OCI-LY7 (cell line): ENCODE results near the gene NDUFB10. TPM values are rescaled to one million over a fixed set of nuclear protein-coding genes. Genes with fewer than 3 reads are reported as not detected.

Source experiments
- BruUV-seq: library from RNA; stranded (reverse); fragments of 400-500 nt; replicated peaks from 2 replicates; lab custom pipeline; 2021; lab: Mats Ljungman, UMichigan
- CTCF ChIA-PET: fragments of 300-600 bp; sonication (Branson Sonifier 250); formaldehyde crosslinking; loops from one replicate; lab custom pipeline; 2022; ENCODE audit warnings: antibody characterized with exemption; ENCODE audit not compliant: unreplicated experiment; lab: Charles Lee
- POLR2A ChIA-PET: fragments of 300-600 bp; sonication (Branson Sonifier 250); formaldehyde crosslinking; loops from one replicate; lab custom pipeline; 2022; ENCODE audit warnings: antibody characterized with exemption; lab: Charles Lee
- DNase-seq: peaks from one replicate; pipeline ENCODE4 v3.0.0-alpha.2; 2015; ENCODE audit warnings: low spot score
- H2AFZ ChIP-seq: fragments of 200-600 bp; sonication (generic), shearing (Covaris generic); 2 replicates; pipeline ENCODE4 v1.6.1; 2014; ENCODE audit warnings: mild to moderate bottlenecking, antibody characterized with exemption, low read length, moderate library complexity
- H3K27ac ChIP-seq: fragments of 200-600 bp; sonication (generic); 2 replicates; pipeline ENCODE4 v1.5.1; 2014; ENCODE audit warnings: mixed run types, low read depth, mild to moderate bottlenecking, moderate library complexity, low read length, inconsistent platforms; ENCODE audit not compliant: poor library complexity, severe bottlenecking
- H3K36me3 ChIP-seq: fragments of 200-600 bp; sonication (generic); 2 replicates; pipeline ENCODE4 v1.6.1; 2014; ENCODE audit warnings: mild to moderate bottlenecking, antibody characterized with exemption, low read length, moderate library complexity, mixed read lengths; ENCODE audit not compliant: insufficient read depth
- H3K4me1 ChIP-seq: fragments of 200-600 bp; sonication (generic); 2 replicates; pipeline ENCODE4 v1.5.1; 2014; ENCODE audit warnings: mild to moderate bottlenecking, low read length; ENCODE audit not compliant: insufficient read depth, poor library complexity, severe bottlenecking
- H3K4me2 ChIP-seq: fragments of 200-600 bp; sonication (generic); 2 replicates; pipeline ENCODE4 v1.6.1; 2014; ENCODE audit warnings: mild to moderate bottlenecking, low read length
- H3K4me3 ChIP-seq: fragments of 200-600 bp; sonication (generic); 2 replicates; pipeline ENCODE4 v1.5.1; 2014; ENCODE audit warnings: mild to moderate bottlenecking, low read depth, low read length; ENCODE audit not compliant: poor library complexity, severe bottlenecking
- H3K79me2 ChIP-seq: fragments of 200-600 bp; sonication (generic); 2 replicates; pipeline ENCODE4 v1.6.1; 2016; ENCODE audit warnings: low read depth, mild to moderate bottlenecking, low read length, moderate library complexity, mixed read lengths; ENCODE audit not compliant: insufficient read depth
- H3K9me2 ChIP-seq: fragments of 200-600 bp; sonication (generic); 2 replicates; pipeline ENCODE4 v1.6.1; 2016; ENCODE audit warnings: mild to moderate bottlenecking, low read length, mixed read lengths; ENCODE audit not compliant: insufficient read depth
- H3K9me3 ChIP-seq: fragments of 200-600 bp; sonication (generic); 2 replicates; pipeline ENCODE4 v1.6.1; 2014; ENCODE audit warnings: mild to moderate bottlenecking, mixed run types, low read length, mixed read lengths
- H4K20me1 ChIP-seq: fragments of 200-600 bp; sonication (generic); 2 replicates; pipeline ENCODE4 v1.6.1; 2014; ENCODE audit warnings: mild to moderate bottlenecking, antibody characterized with exemption, low read length, moderate library complexity, mixed read lengths; ENCODE audit not compliant: insufficient read depth
- EZH2phosphoT487 ChIP-seq: fragments of 200-600 bp; sonication (generic); IDR thresholded peaks from 2 replicates; pipeline ENCODE4 v1.6.1; 2018; ENCODE audit warnings: low read depth, borderline replicate concordance, mild to moderate bottlenecking, mixed run types, antibody characterized with exemption, low read length, moderate library complexity, mixed read lengths
- intact Hi-C: fragments of 100-400 bp; cut with micrococcal nuclease; formaldehyde crosslinking; loops from one replicate; pipeline ENCODE4 v1.10.0; 2022; ENCODE audit not compliant: unreplicated experiment
- total RNA-seq, 2 experiments: library from RNA; depleted of rRNA in 1 of 2; stranded (reverse); fragments of >200 nt in 1 of 2; shearing (Covaris generic) in 1 of 2; gene quantifications; 2 replicates each; pipeline ENCODE4 v1.2.3, GENCODE V29; 2014 to 2022
- TF ChIP-seq, protein P1 (sequence below): fragments of 200-600 bp; sonication (generic); conservative IDR thresholded peaks from 2 replicates; pipeline ENCODE4 v1.5.1; 2014; ENCODE audit warnings: mild to moderate bottlenecking, antibody characterized with exemption, low read length, moderate library complexity, mixed read lengths

NDUFB10 gene
- total RNA-seq, 2 experiments from 2014 or later: 201 to 240 TPM

DNA sequence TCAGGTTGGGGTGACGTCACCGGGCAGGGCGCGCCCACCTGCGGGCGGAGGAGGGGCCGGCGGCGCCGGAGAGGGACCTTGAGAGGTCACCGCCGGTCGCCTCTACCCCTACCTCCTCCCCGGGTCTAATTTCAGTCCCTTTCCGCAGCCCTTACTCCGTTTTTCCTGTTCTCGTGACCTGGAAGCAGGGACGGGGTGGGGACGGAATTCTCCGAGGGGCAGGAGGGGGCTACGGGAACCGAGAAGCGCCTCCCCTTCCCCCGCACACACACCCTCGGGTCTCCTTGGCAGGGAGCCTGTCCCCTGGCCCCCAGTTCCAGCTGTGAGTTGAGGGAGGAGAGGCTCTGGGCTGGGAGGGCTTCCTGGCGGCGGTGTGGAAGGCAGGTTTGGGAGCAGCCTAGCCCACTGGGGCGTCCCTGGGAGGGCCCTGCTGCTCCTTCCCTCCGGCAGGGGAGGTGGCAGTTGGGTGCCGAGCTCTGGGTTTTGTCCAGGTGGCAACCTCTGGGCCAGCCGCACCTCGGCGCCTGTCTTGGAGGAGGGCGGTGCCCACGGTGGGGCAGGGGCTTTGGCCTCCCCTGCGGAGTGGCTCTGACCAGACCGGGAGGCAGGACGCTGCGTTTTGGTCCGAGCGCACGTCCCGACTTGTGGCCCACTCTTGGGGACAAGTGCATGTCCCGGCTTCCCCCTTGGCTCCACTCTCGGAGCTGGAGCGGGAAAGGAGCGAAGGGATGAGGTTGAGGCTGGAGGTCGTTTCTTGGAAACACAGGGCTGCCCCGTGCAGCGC lies 31.2 kb downstream of the NDUFB10 start:
- H2AFZ ChIP-seq: peak overlapping the region; percentile 22; the same call in 1 of the 2 replicates
- H3K9me3 ChIP-seq: no peaks in the 10 kb centered on the region
- no TSS peak for BruUV-seq
- TF ChIP-seq EZH2phosphoT487: no peak
- TF ChIP-seq, protein P1, sequence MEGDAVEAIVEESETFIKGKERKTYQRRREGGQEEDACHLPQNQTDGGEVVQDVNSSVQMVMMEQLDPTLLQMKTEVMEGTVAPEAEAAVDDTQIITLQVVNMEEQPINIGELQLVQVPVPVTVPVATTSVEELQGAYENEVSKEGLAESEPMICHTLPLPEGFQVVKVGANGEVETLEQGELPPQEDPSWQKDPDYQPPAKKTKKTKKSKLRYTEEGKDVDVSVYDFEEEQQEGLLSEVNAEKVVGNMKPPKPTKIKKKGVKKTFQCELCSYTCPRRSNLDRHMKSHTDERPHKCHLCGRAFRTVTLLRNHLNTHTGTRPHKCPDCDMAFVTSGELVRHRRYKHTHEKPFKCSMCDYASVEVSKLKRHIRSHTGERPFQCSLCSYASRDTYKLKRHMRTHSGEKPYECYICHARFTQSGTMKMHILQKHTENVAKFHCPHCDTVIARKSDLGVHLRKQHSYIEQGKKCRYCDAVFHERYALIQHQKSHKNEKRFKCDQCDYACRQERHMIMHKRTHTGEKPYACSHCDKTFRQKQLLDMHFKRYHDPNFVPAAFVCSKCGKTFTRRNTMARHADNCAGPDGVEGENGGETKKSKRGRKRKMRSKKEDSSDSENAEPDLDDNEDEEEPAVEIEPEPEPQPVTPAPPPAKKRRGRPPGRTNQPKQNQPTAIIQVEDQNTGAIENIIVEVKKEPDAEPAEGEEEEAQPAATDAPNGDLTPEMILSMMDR: no peak
- H3K27ac ChIP-seq: peak overlapping the region; percentile 50
- ChIA-PET POLR2A (interaction anchor here (0.6 kb wide), 1 partner anchor 9 kb away, joined by 3 read pairs; the partner anchor contains the start of gene NOXO1), CTCF (no interaction called here)
- intact Hi-C loops: no loop called here
- no peaks in the 10 kb centered on the region for H3K9me2 ChIP-seq
- no peaks in the 10 kb centered on the region for H3K79me2 ChIP-seq
- DNase-seq: peak; percentile 58
- H3K36me3 ChIP-seq: peaks cover 15% of the 10 kb centered on the region
- peak overlapping the region; percentile 80 for H3K4me2 ChIP-seq
- H4K20me1 ChIP-seq: no peaks in the 10 kb centered on the region
- peak overlapping the region; percentile 68 for H3K4me3 ChIP-seq
- H3K4me1 ChIP-seq: peaks cover 36% of the 10 kb centered on the region

DNA sequence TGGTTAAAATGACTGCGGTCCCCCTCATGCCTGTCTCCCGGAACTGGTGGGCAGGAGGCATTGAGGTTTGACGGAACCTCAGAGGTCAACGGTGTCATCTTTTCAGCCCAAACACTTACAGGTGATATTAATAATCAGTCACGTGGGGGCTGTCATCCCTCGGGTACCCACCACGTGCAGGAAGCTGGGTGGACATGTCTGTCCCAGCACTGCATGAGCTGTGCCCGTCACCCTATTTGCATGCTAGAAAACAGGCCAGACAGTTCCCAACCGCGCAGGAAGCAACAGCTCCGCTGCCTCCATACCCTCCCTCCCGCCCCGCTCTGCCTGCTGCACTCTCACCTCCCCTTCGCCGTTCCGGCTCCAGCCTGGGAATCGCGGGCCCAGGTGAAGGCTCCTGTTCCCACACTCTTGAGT lies 31.8 kb downstream of the NDUFB10 start:
- TF ChIP-seq, protein P1: no peak
- TF ChIP-seq EZH2phosphoT487: no peak
- intact Hi-C loops: no loop called here
- Histone ChIP-seq H3K27ac (peak overlapping the region; percentile 50), H2AFZ (peak overlapping the region; percentile 22; the same call in 1 of the 2 replicates), H3K4me3 (peak overlapping the region; percentile 68), H3K9me3 (no peaks in the 10 kb centered on the region), H3K4me2 (peak overlapping the region; percentile 80), H3K79me2 (no peaks in the 10 kb centered on the region), H3K36me3 (peaks cover 14% of the 10 kb centered on the region), H4K20me1 (no peaks in the 10 kb centered on the region), H3K4me1 (peaks cover 36% of the 10 kb centered on the region), H3K9me2 (no peaks in the 10 kb centered on the region)
- peak; percentile 79 for DNase-seq
- ChIA-PET CTCF (no interaction called here), POLR2A (interaction anchor here (0.6 to 1.0 kb wide), 2 partner anchors 10 to 19 kb away, joined by 3 read pairs; partner anchors contain the start of genes NOXO1 and TBL3)
- BruUV-seq: no TSS peak

DNA sequence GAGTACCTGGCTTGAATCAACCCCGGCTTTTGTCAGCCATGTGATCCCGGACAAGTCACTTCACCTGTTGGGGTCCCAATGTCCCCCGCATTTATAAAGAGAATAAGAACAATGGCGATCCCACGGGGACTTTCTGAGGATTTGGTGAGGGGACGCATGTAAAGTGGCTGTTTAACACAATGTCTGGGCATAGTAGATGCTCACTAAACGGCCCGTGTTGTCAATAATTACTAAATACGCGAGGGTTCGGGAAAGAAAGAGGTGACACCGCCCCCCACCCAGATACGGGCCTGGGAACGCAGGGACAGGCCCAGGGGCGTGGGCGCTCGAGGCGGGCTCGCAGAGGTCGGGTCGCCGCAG lies 32.2 kb downstream of the NDUFB10 start:
- TSS peak; percentile 79 for BruUV-seq
- Histone ChIP-seq H2AFZ (peak overlapping the region; percentile 3; the same call in 1 of the 2 replicates), H3K4me3 (peak overlapping the region; percentile 68)

More for the DNA sequence above, 32.2 kb downstream of the NDUFB10 start:
- Histone ChIP-seq H3K79me2 (no peaks in the 10 kb centered on the region), H3K9me2 (no peaks in the 10 kb centered on the region), H3K27ac (peak overlapping the region; percentile 50), H3K4me2 (peak overlapping the region; percentile 80), H4K20me1 (no peaks in the 10 kb centered on the region), H3K9me3 (no peaks in the 10 kb centered on the region), H3K36me3 (peaks cover 12% of the 10 kb centered on the region), H3K4me1 (peaks cover 36% of the 10 kb centered on the region)
- DNase-seq: peak; percentile 25
- ChIA-PET CTCF (interaction anchor here (0.6 kb wide), 1 partner anchor 145 kb away, joined by 3 read pairs; no protein-coding TSS in a partner anchor), POLR2A (interaction anchor here (0.9 to 1.0 kb wide), 2 partner anchors 20 to 56 kb away, joined by 3 to 4 read pairs; partner anchors contain the start of genes NTHL1, TBL3 and TSC2)
- no peak for TF ChIP-seq EZH2phosphoT487
- TF ChIP-seq, protein P1: no peak
- intact Hi-C loops: no loop called here
